Common myeloid progenitor, CD34-positive (primary cell): ENCODE results near the gene HACD1.

ENCODE experiments used
- CTCF ChIA-PET: fragments of 350-600 bp; sonication (Branson Sonifier 250); formaldehyde crosslinking; loops from one replicate; lab custom pipeline; 2021; ENCODE audit warnings: antibody characterized with exemption; lab: Charles Lee
- POLR2A ChIA-PET: fragments of 350-600 bp; sonication (Branson Sonifier 250); formaldehyde crosslinking; loops from one replicate; lab custom pipeline; 2021; ENCODE audit warnings: antibody characterized with exemption; lab: Charles Lee
- DNase-seq, 3 donors: peaks; one replicate each; pipeline versions ENCODE4 v3.0.0 to v3.0.0-alpha.2; 2013
- H3K27ac ChIP-seq, 2 experiments: 1 replicate in 1 of 2; 2 replicates in 1 of 2; pipeline ENCODE4 v1.7.0; 2013; ENCODE audit warnings: inconsistent platforms in 2 of 2, low read length in 2 of 2, mild to moderate bottlenecking in 2 of 2, low read depth in 1 of 2, moderate library complexity in 1 of 2; ENCODE audit not compliant: severe bottlenecking in 2 of 2, insufficient read depth in 1 of 2, poor library complexity in 1 of 2
- H3K27me3 ChIP-seq, 5 experiments: replicated peaks in 2 of 5; 1 replicate in 3 of 5; 2 replicates in 2 of 5; pipeline versions ENCODE4 v1.6.1 to v1.7.0; 2013; ENCODE audit warnings: low read length in 4 of 5, mild to moderate bottlenecking in 2 of 5, moderate library complexity in 2 of 5, inconsistent platforms in 1 of 5; ENCODE audit not compliant: insufficient read depth in 5 of 5, control insufficient read depth in 4 of 5
- H3K36me3 ChIP-seq, 4 experiments: 1 replicate in 2 of 4; 2 replicates in 2 of 4; pipeline versions ENCODE4 v1.6.1 to v1.7.0; 2013; ENCODE audit warnings: low read length in 3 of 4, control low read depth in 1 of 4, mild to moderate bottlenecking in 1 of 4; ENCODE audit not compliant: control insufficient read depth in 4 of 4, insufficient read depth in 4 of 4
- H3K4me1 ChIP-seq, 4 experiments: 1 replicate in 3 of 4; 2 replicates in 1 of 4; pipeline versions ENCODE4 v1.6.1 to v1.7.1; 2013; ENCODE audit warnings: low read length in 3 of 4, mild to moderate bottlenecking in 3 of 4, control low read depth in 1 of 4, inconsistent platforms in 1 of 4, moderate library complexity in 1 of 4; ENCODE audit not compliant: control insufficient read depth in 4 of 4, insufficient read depth in 4 of 4; ENCODE audit errors: control extremely low read depth in 1 of 4
- H3K4me3 ChIP-seq, 7 experiments: 1 replicate in 4 of 7; 2 replicates in 3 of 7; pipeline versions ENCODE4 v1.5.1 to v1.7.0; 2013; ENCODE audit warnings: mild to moderate bottlenecking in 7 of 7, low read length in 6 of 7, moderate library complexity in 6 of 7, inconsistent platforms in 2 of 7, low read depth in 2 of 7, control low read depth in 1 of 7; ENCODE audit not compliant: insufficient read depth in 4 of 7, control insufficient read depth in 1 of 7; ENCODE audit errors: extremely low read depth in 1 of 7
- H3K9me3 ChIP-seq, 5 experiments: 1 replicate in 4 of 5; 2 replicates in 1 of 5; pipeline versions ENCODE4 v1.6.1 to v1.7.1; 2013; ENCODE audit warnings: low read length in 4 of 5, mild to moderate bottlenecking in 2 of 5, inconsistent platforms in 1 of 5, low read depth in 1 of 5, moderate library complexity in 1 of 5; ENCODE audit not compliant: control insufficient read depth in 4 of 5, insufficient read depth in 2 of 5; ENCODE audit errors: control extremely low read depth in 1 of 5
- WGBS: methylation state at CpG from one replicate; pipeline ENCODE4 v1.1.5; 2013; ENCODE audit not compliant: insufficient coverage; 5-methylcytosine and 5-hydroxymethylcytosine counted together

The HACD1 gene

DNA sequence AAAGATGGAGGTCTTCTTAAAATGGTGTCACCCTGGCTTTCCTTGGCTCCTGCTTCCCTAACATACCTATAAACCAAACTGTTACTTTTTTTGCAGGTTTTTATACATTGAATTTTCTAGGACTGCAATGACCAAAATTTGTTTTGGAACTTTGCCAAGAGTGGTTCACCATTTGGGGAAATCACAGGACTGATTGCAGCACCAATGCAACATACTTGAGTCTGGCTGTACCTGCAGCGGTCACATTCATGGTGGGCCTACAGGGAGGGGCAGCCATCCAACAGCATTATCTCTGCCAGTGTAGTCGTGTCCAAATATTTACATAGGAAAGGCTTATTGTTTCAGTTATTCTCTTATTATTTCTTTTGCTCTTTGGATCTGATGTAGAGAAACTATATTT lies 69.0 kb downstream of the HACD1 start:
- peaks cover 0 to 4% (median 0%) of the 10 kb centered on the region in 5 experiments for H3K9me3 ChIP-seq
- no peaks in the 10 kb centered on the region for H3K27me3 ChIP-seq
- CTCF ChIA-PET, result interaction anchor here (0.9 kb wide), 1 partner anchor 41 kb away, joined by 3 read pairs; no protein-coding TSS in a partner anchor
- H3K27ac ChIP-seq, result no peak overlapping the region
- WGBS, result 86% methylated on average over 1 of the region's 2 CpGs
- POLR2A ChIA-PET, result no interaction called here
- no peaks in the 10 kb centered on the region for H3K36me3 ChIP-seq
- DNase-seq, result peak in 2 of 3 donors; percentile 32 to 37
- H3K4me3 ChIP-seq, result no peak overlapping the region
- H3K4me1 ChIP-seq, result peaks cover 0 to 3% (median 0%) of the 10 kb centered on the region in 4 experiments

DNA sequence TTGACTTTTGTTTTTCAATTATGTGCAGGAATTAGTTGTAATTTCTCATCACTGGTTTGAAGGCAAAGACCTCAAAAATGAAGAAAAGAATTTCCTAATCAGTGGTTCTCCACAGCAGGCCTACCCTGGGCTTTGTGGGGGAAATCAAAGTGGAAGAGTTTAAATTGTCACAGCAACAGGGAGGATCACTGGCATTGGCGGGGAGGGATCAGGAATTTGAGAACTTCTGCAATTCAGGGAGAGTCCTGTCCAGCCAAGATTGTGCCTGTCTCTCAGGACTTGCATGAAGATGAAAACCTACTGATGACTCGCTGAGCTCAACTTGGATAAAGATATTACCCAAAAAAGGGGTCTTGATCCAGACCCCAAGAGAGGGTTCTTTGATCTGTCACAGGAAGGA lies 70.1 kb downstream of the HACD1 start:
- ChIA-PET POLR2A (no interaction called here), CTCF (interaction anchor here (0.9 kb wide), 1 partner anchor 22 kb away, joined by 3 read pairs; no protein-coding TSS in a partner anchor)
- no peaks in the 10 kb centered on the region for H3K36me3 ChIP-seq
- H3K4me1 ChIP-seq, result peaks cover 0 to 3% (median 0%) of the 10 kb centered on the region in 4 experiments
- no peak overlapping the region for H3K4me3 ChIP-seq
- H3K9me3 ChIP-seq, result peaks cover 0 to 4% (median 0%) of the 10 kb centered on the region in 5 experiments
- WGBS, result 100% methylated on average over 1 of the region's 2 CpGs
- no peaks in the 10 kb centered on the region for H3K27me3 ChIP-seq
- no peak overlapping the region for H3K27ac ChIP-seq
- no peak for DNase-seq

DNA sequence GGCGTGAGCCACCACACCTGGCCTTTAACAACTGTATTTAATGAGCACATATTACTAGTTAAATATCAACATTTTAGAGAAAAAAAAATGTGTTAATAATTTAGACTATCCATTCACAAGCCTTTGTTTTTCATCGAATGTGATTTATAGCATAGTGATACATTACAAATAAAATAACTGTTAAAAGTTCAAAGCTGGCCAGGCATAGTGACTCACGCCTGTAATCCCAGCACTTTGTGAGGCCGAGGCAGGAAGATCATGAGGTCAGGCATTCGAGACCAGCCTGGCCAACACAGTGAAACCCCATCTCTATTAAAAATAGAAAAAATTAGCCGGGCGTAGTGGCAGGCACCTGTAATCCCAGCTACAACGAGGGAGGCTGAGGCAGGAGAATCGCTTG lies 72.7 kb downstream of the HACD1 start:
- Histone ChIP-seq H3K36me3 (no peaks in the 10 kb centered on the region), H3K9me3 (peaks cover 0 to 6% (median 0%) of the 10 kb centered on the region in 5 experiments), H3K4me3 (no peak overlapping the region), H3K4me1 (peaks cover 0 to 5% (median 0%) of the 10 kb centered on the region in 4 experiments), H3K27me3 (no peaks in the 10 kb centered on the region), H3K27ac (no peak overlapping the region)
- no peak for DNase-seq
- POLR2A ChIA-PET, result no interaction called here
- WGBS, result 96% methylated on average over 6 of the region's 9 CpGs
- CTCF ChIA-PET, result no interaction called here
